GM21367 (cell line): ENCODE measurements around the gene LRRC45.

ENCODE experiments used
- ATAC-seq: cut with Tn5 transposase; IDR thresholded peaks from one replicate; pipeline ENCODE4 v1.9.1; 2021; ENCODE audit not compliant: unreplicated experiment

Gene LRRC45

DNA sequence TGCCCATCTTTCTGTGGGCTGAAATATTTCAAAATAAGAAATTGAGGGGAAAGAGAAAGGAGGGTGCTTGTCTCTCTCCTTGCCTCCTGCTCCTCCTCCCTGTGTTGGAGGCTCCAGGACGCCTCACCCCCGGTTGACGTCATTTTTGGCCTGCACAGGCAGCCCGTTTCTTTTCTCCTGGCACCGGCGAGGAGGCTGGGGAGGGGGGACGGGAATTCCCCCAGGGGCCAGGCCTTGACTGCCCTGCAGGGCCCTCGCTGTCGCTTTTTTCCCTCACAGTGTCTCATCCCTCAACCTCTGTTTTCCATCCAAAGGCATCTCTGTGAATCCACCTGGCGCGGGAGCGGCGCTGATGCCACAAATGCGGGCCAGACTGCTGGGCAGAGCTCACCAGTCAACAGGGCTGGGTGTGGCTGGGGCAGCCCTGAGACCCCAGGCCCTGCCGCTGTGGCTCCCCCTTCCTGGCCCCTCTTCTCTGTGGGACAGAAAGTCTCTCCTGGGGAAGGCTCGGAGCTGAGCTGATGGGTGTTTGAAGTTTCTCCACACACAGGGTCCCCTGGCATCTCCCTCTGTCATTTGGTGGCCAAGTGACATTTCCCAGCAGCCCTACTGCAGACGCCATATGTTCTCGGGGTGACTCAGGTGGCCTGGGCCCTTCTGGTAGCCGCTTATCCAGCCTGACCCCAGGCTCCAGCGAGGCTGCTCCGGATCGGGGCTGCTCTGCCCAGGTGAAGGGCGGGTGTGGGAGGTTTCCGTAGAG lies 16.5 kb upstream of the LRRC45 start:
- no peak for ATAC-seq

DNA sequence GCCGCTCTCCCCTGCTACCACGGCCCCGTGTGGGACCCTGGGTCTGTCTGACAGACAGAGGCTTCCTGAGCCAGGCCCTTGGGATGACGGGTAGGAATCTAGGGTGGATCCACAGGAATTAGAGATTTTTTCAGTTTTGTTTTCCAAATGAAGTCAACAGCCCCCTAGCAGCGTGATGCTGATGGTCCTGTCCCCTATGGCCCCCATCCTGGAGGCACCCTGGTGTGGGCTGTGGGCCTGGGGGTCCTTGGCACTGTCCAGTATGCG lies 15.9 kb upstream of the LRRC45 start:
- no peak for ATAC-seq

DNA sequence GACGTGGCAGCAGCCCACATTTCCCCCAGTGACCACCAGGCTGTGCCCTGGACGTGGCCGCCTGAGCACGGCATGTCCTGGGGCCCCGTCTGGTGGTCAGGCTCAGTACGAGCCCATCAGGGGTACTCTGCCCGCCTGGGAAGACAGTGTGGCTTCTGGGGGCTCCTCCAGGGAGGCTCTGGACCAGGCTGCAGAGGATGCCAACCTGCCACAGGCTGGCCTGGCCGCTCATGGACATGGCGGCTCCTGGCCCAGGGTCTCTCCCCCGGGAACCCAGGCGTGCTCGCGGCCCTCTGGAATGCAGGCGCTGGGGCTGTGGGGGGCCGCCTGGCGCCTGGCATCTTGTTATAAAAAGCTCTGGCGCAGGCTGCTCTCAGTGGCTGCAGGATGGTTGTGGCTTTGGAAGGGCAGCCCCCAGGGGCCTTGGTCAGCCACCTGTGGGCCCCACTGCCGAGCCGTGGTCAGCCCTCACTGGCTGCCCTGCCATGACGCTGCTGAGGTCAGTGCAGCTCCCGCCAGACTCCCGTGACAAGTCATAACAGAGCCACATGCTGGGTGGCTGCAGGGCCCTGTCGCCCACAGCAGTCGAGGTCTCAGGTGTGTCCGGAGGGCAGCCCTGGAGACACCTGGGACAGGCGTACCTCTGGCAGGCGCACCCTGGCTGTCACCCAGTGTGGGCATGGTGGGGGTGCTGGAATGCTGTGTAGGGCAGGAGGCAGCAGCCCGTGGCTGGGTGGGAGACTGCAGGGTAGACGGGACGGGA lies 15.4 kb upstream of the LRRC45 start:
- ATAC-seq, result no peak

DNA sequence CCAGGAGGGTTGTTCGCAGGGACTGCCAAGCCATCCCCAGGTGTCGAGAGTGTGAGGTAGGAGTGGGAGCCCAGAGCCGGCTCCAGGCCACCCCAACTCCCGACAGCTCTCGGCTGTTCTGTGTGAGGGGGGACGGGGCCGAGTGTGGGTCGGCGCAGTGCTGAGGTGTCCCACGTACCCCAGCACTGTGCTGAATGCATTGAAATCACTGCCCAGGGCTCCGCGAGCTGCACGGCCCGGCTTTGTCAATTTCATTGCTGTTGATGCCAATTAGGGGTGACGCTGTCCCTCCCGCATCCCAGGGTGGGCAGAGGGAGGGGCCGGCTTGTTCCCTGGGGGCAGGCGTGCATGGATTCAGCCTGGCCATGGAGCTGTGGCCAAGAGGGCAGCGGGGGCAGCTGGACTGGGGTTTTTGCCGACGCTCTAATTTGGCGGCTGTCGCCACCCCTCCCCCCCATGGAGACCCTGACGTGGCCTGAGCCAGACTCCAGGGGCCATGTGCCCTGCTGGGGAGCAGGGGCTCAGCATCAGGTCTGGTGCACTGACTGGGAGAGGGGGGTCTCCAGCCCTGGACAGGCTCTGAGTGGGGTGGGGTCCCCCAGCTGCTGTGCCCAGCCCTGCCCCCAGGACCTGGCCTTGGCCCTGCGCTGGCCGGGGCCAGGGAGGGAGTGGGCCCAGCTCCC lies 14.7 kb upstream of the LRRC45 start:
- ATAC-seq, result no peak

DNA sequence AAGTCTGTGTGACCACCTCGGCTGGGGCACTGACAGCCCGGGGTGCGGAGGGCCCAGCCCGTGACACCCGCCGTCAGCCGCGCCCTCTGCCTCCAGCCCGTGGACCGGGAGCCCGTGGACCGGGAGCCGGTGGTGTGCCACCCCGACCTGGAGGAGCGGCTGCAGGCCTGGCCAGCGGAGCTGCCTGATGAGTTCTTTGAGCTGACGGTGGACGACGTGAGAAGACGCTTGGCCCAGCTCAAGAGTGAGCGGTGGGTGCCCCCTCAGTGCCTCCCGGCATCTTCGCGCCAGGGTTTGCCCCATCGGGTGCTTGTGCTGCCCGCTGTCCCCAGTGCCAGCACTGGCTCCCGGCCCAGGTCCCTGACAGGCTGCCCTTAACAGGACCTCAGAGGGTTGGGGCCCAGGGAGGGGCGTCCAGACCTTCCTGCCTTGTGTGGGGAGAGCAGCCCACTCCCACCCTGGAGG lies 14.1 kb upstream of the LRRC45 start:
- ATAC-seq, result no peak

DNA sequence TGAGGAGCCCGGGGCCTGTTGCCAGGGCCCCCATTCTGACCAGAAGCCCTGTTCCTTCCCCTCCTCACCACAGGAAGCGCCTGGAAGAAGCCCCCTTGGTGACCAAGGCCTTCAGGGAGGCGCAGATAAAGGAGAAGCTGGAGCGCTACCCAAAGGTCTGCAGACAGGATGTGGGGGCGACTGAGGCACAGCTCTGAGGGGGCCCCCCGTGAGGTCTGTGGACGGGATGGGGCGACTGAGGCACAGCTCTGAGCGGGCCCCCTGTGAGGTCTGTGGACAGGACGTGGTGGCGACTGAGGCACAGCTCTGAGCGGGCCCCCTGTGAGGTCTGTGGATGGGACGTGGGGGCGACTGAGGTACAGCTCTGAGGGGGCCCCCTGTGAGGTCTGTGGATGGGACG lies 13.7 kb upstream of the LRRC45 start:
- no peak for ATAC-seq

DNA sequence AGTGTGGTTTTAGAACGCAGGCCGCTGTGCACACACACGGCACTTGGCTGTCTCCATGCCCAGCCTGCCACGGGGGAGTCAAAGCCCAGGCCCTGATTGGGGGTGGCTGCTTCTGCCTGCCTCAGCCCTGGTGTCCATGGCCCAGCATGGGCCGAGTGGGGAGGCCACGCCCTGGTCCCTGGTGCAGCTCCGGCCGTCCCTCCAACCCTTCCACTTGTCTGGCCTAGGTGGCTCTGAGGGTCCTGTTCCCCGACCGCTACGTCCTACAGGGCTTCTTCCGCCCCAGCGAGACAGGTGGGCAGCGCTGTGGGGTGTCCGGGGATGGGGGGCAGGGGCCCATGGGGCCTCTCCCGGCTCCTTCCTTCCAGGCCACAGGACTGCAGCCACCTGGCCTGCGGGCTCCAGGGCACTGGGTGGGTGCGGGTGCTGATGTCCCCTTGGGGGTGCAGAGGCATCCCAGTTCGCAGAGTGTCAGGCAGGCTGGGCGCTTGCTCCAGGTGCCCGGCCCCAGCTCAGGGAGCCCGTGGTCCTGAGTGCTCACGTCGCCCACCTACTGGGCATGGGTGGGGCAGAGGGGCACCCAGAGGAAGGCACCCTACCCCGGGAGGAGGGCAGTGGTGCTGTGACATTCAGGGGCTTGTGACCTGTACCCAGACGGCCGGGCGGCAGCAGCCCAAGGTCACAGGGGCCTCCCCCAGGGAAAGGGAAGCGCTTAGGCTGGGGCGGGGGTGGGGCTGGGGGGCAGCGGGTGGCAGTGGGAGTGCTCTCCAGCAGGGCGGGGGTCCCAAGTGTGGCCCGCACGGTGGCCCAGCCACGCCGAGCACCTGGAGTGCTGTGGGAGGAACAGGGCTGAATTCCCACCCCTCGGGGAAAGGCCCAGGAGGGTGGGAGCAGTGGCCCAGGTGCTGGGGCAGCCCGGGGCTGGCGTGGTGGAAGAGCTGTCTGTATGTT lies 12.3 kb upstream of the LRRC45 start:
- no peak for ATAC-seq

DNA sequence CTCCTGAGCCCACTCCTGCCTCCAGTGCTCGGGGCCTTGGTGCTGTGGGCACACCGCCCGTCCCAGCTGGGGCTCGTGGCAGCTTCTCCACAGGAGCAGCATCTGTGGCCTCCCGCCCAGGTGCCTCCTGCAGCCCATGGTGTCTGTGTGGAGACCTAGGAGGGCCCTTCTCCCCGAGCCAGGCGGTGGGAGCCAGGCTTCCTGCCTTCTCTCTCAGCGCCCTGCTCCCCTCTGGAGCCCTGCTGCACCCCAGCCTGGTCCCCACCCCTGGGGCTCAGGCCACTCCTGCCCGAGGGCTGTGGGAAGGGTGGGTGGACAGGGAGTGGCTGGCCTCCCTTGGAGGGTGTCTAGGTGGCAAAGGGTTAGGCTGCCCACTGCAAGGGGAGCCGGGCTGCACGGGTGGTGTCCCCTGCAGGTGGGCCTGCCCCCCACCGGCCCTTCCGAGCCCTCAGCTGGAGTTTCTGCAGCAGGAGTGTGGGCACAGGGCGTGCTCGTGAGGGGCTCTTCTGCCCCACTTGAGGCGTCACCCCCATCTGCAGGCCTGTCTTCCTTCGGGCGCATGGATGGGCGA lies 11.4 kb upstream of the LRRC45 start:
- ATAC-seq, result no peak

DNA sequence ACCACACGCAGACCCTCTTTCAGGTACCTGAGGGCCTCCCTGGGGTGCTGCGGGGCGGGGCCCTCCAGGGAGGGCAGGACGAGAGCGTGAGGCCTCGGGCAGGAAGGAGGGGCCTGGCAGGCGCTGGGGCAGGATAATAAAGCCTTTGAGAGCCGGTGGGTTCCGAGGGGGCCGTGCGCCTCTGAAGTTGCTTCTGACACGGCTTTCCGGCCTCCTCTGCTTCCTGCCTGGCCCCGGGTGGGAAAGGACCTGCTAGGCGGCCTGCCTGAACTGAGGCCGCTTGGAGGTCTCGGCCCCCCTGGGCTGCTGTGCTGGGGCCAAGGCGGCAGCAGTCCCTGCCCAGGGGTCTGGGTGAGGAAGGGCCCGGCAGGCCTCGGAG lies 10.9 kb upstream of the LRRC45 start:
- no peak for ATAC-seq

DNA sequence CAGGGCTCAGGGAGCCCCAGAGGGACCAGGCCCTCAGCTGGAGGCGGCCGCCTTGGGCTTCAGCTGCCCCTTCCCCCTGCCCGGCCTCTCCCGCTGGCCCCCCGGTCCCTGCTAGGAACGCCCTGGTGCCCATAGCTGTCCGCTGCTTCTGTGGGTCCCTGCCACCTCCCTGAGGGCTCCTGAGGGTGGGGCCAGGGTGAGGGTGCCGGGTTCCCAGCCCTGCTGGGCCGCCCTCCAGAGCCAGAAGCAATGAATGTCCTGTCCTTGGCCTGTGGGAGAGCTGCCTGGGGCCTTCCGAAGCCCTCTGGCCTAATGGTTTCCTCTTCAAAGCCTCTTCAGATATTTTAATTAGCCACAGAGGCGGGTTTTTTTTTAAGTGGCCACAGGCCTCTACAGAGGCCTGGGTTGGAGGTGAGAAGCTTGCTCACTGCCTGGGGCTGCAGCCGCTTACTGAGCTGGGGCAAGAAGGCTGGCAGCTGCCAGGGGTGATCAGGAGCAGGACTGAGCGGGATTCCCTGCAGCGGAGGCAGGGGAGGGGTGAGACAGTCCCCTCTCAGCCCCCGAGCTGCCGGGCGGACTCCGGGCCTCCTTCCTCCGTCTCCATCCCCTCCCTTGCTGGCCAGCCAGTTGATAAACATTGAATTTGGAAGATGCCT lies 10.3 kb upstream of the LRRC45 start:
- ATAC-seq, result no peak

DNA sequence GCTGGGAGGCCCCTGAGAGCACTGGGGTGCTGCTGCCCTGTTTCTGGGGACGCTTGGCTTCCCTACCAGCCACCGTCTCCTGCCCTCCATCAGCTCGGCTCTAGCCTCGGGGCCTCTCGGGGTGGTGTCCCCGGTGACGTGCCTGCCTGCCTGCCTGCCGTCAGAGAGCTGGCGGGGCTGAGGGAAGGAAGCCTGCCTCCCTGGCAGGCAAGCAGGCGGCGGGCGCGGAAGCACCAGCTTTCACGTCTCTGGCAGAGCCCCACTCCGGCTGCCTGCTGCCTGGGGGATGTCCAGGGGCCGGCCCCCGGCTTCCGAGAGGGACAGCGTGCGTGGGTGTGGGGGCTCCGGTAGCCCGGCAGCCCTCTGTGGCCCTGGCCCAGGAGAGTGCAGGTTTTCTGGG lies 9.8 kb upstream of the LRRC45 start:
- ATAC-seq, result no peak

DNA sequence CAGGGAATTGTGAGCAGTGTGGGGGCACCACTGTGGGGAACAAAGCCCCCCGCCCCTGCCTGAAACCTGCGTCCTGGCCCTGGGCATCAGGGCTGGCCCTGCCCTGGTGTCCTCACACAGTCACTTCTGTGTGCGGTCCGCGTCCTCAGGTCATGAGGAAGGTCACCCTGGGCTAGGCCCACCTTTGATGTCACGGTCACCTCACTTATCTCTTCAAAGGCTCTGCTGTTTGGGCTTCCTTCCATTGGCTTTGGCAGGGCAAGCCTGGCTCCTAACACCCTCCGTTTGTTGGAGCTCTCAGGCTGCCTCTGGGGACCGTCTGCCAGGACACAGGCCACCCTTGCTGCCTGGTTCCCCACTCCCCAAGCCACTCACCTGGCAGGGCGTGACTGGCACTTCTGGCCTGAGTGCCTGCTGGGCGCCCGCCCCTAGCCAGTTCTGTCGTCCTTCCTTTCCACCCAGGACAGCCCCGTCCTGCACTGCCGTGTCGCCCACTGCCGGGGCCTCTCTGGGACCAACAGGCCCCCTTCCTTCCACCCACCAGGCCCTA lies 9.3 kb upstream of the LRRC45 start:
- ATAC-seq, result no peak

DNA sequence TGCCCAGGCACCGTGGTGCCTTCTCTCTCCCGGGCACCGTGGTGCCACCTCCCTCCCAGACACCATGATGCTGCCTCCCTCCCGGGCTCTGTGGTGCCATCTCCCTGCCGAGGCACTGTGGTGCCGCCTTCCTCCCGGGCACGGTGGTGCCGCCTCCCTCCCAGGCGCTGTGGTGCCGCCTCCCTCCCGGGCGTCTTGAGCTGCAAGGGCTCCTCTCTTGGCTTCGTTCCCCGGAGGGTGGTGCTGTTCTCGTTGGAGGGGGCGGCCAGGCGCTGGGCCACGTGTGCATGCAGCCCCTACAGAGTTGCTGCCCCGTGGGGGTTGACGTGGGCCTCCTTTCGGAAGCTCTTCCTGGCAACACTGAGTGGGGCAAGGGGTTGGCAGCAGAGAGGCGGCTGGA lies 8.7 kb upstream of the LRRC45 start:
- no peak for ATAC-seq

DNA sequence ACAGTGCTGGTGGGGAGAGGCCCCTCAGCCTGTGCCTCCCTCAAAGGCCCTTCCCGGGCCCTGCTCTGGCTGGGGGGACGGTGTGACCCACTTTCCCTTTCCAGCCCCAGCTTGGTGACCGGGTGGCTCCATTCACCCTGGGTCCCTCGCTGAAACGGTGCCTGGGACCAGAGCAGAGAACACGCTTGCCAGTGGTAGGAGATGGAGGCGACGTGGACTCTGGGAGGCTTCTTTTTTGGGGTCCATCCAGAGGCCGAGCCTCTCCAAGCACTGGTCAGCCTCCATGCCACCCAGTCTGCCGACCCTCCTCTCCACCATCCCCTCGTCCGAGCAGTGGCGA lies 8.2 kb upstream of the LRRC45 start:
- ATAC-seq, result no peak

DNA sequence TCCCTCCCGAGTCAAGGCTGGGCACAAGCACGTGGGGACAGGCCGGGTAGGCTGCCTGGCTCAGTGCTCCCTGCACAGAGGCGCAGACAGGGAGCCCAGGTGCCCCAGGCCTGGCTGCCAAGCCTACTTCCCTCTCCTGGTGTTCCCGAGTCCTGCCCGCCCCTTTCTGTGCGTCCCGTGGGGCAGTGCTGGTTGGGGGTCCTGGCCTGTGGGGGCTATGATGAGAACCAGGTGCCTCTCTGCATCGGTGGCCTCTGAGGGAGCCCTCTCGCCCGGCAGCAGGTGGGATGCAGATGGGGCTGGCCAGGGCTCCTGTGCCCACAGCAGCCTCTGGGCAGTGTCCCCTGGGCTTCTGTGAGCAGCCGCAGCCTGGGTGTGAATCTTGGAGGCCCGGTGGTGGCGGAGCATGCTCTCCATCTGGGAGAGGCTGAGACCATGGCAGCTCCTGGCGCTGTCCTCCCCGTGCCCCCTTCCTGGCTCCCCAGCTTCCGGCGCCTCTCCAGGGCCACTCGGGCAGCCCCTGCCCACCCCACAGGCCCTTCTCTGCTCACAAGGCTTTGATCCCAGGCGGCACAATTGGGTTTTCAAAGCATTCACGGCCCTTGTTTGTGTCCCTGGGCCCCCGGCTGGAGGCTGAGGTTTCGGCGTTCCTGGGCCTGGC lies 7.7 kb upstream of the LRRC45 start:
- no peak for ATAC-seq

DNA sequence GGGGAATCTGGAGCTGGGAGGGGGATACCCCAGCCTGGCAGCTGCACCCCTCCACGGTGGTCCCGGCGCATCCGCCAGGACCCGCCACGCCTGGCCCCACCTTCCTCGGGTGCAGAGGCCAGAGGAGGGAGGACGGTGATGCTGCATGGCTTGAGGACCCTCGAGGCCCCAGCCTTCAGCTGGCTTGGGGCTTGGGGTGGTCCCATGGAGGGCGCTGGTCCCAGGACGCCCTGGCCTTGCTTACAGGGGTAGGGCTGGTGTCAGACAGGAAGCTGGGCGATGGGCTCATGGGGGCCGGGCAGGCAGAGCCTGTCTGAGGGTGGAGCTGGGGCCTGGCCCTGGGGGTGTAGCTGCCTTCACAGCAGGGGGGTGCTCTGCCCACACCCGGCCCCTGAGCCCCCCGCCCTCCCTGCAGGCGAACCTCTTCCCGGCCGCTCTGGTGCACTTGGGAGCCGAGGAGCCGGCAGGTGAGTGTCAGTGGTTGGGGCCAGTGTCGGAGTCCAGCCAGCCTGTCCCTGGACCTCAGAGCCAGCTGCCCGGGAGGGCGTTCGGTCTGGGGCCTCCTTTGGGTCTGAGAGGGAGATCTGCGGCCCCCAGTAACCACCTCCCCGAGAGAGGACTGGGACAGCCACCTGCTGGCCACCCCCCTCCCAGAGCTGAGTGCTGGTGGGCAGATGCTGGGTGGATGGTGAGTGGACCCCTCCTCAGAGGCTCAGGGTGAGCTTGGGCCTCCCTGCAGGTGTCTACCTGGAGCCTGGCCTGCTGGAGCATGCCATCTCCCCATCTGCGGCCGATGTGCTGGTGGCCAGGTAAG lies 6.8 kb upstream of the LRRC45 start:
- ATAC-seq, result no peak

DNA sequence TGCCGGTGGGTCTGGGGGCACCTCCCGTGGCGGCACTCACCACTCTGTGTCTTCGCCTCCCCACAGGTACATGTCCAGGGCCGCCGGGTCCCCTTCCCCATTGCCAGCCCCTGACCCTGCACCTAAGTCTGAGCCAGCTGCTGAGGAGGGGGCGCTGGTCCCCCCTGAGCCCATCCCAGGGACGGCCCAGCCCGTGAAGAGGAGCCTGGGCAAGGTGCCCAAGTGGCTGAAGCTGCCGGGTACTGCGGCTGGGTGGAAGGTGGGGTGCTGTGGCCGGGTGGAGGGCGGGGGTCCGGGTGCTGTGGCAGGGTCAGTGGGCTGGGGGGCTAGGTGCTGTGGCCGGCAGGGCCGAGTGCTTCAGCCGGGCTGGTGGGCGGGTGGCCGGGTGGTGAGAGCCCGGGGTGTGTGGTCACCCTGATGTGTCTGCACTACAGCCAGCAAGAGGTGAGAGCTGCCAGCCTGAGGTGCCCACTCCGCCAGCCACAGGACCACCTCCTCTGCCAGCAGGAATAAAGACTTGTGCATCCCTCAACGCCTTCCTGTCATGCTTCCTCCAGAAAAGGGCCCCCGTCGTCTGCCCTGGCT lies 6.1 kb upstream of the LRRC45 start:
- ATAC-seq, result no peak

DNA sequence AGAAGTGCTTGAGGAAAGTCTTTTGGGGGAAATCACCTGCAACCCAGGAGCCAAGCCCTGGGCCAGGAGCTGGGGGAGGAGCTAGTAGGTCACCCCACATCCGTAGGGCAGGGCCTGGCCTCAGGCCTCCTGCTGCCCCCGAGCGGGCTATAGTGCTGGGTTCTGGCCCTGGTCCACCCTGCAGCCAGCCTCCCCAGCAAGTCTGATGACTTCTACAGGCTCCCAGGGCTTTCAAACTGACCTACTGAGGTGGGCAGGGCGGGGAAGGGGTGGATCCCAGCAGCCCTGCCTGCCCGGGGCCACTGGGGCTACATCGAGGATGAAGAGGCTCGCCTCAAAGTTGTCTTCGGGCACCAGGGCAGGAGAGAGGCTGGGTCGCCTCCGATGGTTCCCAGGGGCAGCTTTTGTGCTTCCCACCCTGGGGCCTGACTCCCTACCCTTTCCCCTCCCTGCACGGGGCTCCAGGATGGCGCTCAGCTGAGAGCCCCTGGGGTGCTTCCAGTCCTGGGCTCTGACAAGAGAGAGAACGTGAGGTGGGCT lies 5.4 kb upstream of the LRRC45 start:
- no peak for ATAC-seq
